Stomach (tissue), 9 donors: ENCODE results near the gene TXN2. TPM values are rescaled to one million over a fixed set of nuclear protein-coding genes. Genes with fewer than 3 reads are reported as not detected.
"Not testable (repeated sequence)": the region's sequence is repeated elsewhere in the genome, so short reads cannot be mapped to it uniquely, and the experiment has no call there.

Experiments used
- DNase-seq, 2 donors: peaks; one replicate each; pipeline versions ENCODE4 v3.0.0 to v3.0.0-alpha.2; 2013 to 2019
- H3K27ac ChIP-seq, 5 donors: fragments of 200-600 bp in 4 of 5; sonication (generic) in 4 of 5; one replicate each; pipeline ENCODE4 v1.5.1; 2013 to 2019; ENCODE audit warnings: mild to moderate bottlenecking in 1 of 5, moderate library complexity in 1 of 5
- H3K27me3 ChIP-seq, 3 donors: fragments of 200-600 bp; sonication (generic); one replicate each; pipeline ENCODE4 v1.5.1; 2017 to 2019; ENCODE audit warnings: mixed run types in 1 of 3
- H3K36me3 ChIP-seq, 4 donors: fragments of 200-600 bp; sonication (generic); 1 replicate in 3 of 4; 2 replicates in 1 of 4; pipeline ENCODE4 v1.5.1; 2016 to 2019
- H3K4me1 ChIP-seq, 4 donors: fragments of 200-600 bp; sonication (generic); one replicate each; pipeline ENCODE4 v1.5.1; 2016 to 2019
- H3K4me3 ChIP-seq, 4 donors: fragments of 200-600 bp; sonication (generic) in 3 of 4; one replicate each; pipeline ENCODE4 v1.5.1; 2016 to 2019; ENCODE audit warnings: mild to moderate bottlenecking in 1 of 4
- H3K9me3 ChIP-seq, 4 donors: fragments of 200-600 bp; sonication (generic); one replicate each; pipeline ENCODE4 v1.5.1; 2016 to 2019
- EP300 ChIP-seq: sonication (generic); formaldehyde crosslinking; IDR thresholded peaks from one replicate; pipeline ENCODE4 v1.6.1; 2017; ENCODE audit warnings: antibody characterized with exemption
- POLR2A ChIP-seq, 4 donors: fragments of 450-650 bp; IDR thresholded peaks; one replicate each; pipeline ENCODE4 v1.6.1; 2016; ENCODE audit warnings: antibody characterized with exemption in 4 of 4, control low read depth in 2 of 4, mild to moderate bottlenecking in 1 of 4, moderate library complexity in 1 of 4
- POLR2AphosphoS5 ChIP-seq, 3 donors: sonication (generic); formaldehyde crosslinking; IDR thresholded peaks; one replicate each; pipeline ENCODE4 v1.6.1; 2016; ENCODE audit warnings: antibody characterized with exemption in 3 of 3
- WGBS, 5 donors: extraction: QIAGEN DNeasy Blood & Tissue Kit in 3 of 5; methylation state at CpG; one replicate each; pipeline versions ENCODE4 v1.1.5 to v1.1.7; 2013 to 2018; 5-methylcytosine and 5-hydroxymethylcytosine counted together
- intact Hi-C: fragments of 100-400 bp; cut with DNase I; formaldehyde crosslinking; loops from one replicate; pipeline ENCODE4 v1.15.1; 2023; ENCODE audit warnings: low total_unique reads
- polyA plus RNA-seq, 3 donors: library from polyadenylated mRNA; stranded (reverse); fragments of 200-250 nt; gene quantifications; one replicate each; pipeline ENCODE4 v1.2.3, GENCODE V29; 2013
- total RNA-seq, 5 donors: library from RNA; depleted of rRNA; stranded (reverse); fragments of >200 nt; gene quantifications; one replicate each; pipeline versions ENCODE4 v1.1.0 to v1.2.3, GENCODE V29; 2014 to 2016
- TF ChIP-seq, protein P1 (sequence below), 7 experiments: fragments of 450-650 bp in 4 of 7; fragments of 200-600 bp in 3 of 7; sonication (generic) in 3 of 7; IDR thresholded peaks; one replicate each; pipeline ENCODE4 v1.5.1; 2016 to 2019; ENCODE audit warnings: antibody characterized with exemption in 7 of 7, control low read depth in 2 of 7, mild to moderate bottlenecking in 1 of 7
- donor health status: healthy with polysubstance abuse.
- donor health status: Bipolar disorder and iron deficiency.
- donor health status: healthy.

Gene TXN2
- total and polyA plus RNA-seq, 8 donors, result 7.0 to 279 (median 89.3) TPM

- DNase-seq, result no peak
- Histone ChIP-seq H3K27me3 (no peaks in the 10 kb centered on the region), H3K36me3 (no peaks in the 10 kb centered on the region), H3K4me3 (no peak overlapping the region), H3K27ac (no peak overlapping the region), H3K9me3 (no peaks in the 10 kb centered on the region), H3K4me1 (peaks cover 38 to 47% (median 40%) of the 10 kb centered on the region in 4 donors)
- 80 to 84% (median 82%) methylated on average over 9 of the region's 9 CpGs for WGBS, 5 donors
- intact Hi-C loops, result no loop called here
- TF ChIP-seq, protein P1, sequence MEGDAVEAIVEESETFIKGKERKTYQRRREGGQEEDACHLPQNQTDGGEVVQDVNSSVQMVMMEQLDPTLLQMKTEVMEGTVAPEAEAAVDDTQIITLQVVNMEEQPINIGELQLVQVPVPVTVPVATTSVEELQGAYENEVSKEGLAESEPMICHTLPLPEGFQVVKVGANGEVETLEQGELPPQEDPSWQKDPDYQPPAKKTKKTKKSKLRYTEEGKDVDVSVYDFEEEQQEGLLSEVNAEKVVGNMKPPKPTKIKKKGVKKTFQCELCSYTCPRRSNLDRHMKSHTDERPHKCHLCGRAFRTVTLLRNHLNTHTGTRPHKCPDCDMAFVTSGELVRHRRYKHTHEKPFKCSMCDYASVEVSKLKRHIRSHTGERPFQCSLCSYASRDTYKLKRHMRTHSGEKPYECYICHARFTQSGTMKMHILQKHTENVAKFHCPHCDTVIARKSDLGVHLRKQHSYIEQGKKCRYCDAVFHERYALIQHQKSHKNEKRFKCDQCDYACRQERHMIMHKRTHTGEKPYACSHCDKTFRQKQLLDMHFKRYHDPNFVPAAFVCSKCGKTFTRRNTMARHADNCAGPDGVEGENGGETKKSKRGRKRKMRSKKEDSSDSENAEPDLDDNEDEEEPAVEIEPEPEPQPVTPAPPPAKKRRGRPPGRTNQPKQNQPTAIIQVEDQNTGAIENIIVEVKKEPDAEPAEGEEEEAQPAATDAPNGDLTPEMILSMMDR (IDR thresholded peaks at IDR 0.05), result no peak
- TF ChIP-seq POLR2A (IDR thresholded peaks at IDR 0.05) (no peak), POLR2AphosphoS5 (IDR thresholded peaks at IDR 0.05) (no peak), EP300 (no peak)
These were observed 50.6 kb downstream of the TXN2 start for GRCh38 chr22:36430863-36431262.

DNA sequence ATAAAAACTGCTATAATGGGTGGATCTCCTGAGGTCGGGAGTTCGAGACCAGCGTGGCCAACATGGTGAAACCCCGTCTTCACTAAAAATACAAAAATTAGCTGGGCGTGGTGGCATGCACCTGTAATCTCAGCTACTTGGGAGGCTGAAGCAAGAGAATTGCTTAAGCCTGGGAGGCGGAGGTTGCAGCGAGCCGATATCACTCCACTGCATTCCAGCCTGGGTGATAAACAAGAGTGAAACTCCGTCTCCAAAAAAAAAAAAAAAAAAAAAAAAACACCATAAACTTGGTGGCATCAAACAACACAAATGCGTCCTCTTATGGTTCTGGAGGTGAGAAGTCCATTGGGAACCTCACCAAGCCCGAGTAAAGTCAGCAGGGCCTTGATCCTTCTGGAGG lies 53.5 kb downstream of the TXN2 start:
- H3K4me3 ChIP-seq, H3K9me3 ChIP-seq, H3K36me3 ChIP-seq, intact Hi-C loops, DNase-seq, H3K27me3 ChIP-seq, H3K27ac ChIP-seq: not testable (repeated sequence)
- 84 to 91% (median 86%) methylated on average over 11 of the region's 11 CpGs for WGBS, 5 donors
- H3K4me1 ChIP-seq, result peaks cover 13 to 37% (median 14%) of the 10 kb centered on the region in 4 donors

DNA sequence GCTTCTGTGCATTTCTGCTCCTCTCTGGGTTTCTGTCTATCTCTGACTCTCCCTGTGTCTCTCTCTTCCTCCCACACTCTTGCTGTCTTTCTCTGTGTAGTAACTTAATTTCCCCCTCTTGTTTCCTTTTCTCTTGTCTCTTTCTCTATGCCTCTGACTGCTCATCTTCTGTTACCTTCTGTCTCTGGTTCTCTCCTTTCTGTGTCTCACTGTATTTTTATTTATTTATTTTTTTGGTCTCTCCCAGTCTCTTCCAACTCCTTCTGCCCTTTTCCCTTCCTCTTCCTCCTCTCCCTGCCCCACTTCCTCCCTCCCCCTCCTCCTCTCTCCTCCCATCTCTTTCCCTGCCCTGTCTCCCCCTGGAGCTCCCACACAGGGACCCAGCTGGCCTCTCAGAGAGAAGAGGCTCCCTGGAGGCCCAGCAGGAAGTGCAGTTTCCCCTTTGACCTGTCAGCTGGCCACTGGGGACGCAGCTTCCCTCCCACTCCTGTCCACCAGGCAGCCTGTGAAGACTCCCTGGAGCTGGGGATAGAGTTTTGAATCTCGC lies 55.4 kb downstream of the TXN2 start:
- H3K27ac ChIP-seq, result peak overlapping the region in 3 of 5 donors; percentile 13 to 52 (median 33)

DNA sequence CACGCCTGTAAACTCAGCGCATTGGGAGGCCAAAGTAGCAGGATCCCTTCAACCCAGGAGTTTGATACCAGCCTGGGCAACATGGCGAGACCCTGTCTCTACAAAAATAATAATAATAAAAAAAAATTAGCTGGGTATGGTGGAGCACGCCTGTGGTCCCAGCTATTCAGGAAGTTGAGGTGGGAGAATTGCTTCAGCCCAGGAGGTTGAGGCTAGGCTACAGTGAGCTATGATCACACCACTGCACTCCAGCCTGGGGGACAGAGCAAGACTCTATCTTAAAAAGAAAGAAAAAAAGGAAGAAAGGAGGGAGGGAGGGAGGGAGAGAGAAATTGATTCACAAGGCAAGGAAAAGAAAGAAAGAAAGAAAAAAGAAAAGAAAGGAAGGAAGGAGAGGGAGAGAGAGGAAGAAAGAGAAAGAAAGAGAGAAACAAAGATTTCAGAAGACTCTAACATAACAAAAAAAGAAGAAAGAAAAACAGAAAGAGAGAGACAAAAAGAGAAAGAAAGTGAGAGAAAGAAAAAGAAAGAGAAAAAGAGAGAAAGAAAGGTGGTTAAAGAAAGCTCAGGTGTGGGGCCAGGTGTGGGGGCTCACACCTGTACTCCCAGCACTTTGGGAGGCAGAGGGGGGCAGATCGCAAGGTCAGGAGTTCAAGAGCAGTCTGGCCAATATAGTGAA lies 56.4 kb downstream of the TXN2 start:
- 88 to 95% (median 93%) methylated on average over 5 of the region's 5 CpGs for WGBS, 5 donors
- intact Hi-C loops, result no loop called here
- Histone ChIP-seq H3K4me1 (peaks cover 11 to 44% (median 13%) of the 10 kb centered on the region in 4 donors), H3K4me3 (no peak overlapping the region), H3K27ac (no peak overlapping the region), H3K27me3 (no peaks in the 10 kb centered on the region), H3K9me3 (no peaks in the 10 kb centered on the region), H3K36me3 (no peaks in the 10 kb centered on the region)
- TF ChIP-seq POLR2AphosphoS5 (IDR thresholded peaks at IDR 0.05) (no peak), POLR2A (IDR thresholded peaks at IDR 0.05) (no peak), EP300 (no peak)
- TF ChIP-seq, protein P1 (IDR thresholded peaks at IDR 0.05), result no peak
- DNase-seq, result no peak

More for the DNA sequence above, 55.4 kb downstream of the TXN2 start:
- TF ChIP-seq, protein P1 (IDR thresholded peaks at IDR 0.05), result peak in 1 of 7 experiments; percentile 5
- no peak for TF ChIP-seq POLR2A (IDR thresholded peaks at IDR 0.05)
- Histone ChIP-seq H3K4me1 (peaks cover 5 to 38% (median 5%) of the 10 kb centered on the region in 4 donors), H3K36me3 (no peaks in the 10 kb centered on the region), H3K9me3 (no peaks in the 10 kb centered on the region), H3K27me3 (no peaks in the 10 kb centered on the region), H3K4me3 (no peak overlapping the region)
- peak in 1 of 2 donors; percentile 80 for DNase-seq
- intact Hi-C loops, result no loop called here
- 58 to 74% (median 63%) methylated on average over 2 of the region's 2 CpGs for WGBS, 5 donors

DNA sequence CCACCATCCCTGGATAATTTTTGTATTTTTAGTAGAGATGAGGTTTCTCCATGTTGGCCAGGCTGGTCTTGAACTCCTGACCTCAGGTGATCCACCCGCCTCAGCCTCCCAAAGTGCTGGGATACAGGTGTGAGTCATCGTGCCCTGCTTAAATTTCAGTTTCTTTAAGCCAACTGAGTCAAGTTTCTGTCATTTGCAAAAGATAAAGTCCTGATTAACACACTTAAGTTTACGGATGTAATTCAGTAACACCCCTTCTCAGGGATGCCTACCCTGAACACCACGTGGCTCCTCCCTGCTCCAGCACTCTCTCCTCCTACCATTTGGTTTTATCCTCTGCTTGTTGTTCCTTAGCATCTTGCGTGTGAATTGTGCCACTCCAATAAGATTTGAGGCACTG lies 57.0 kb downstream of the TXN2 start:
- H3K27me3 ChIP-seq, DNase-seq, H3K36me3 ChIP-seq, H3K4me3 ChIP-seq, H3K27ac ChIP-seq, intact Hi-C loops, H3K9me3 ChIP-seq: not testable (repeated sequence)
- WGBS, 5 donors, result 64 to 85% (median 70%) methylated on average over 5 of the region's 5 CpGs
- H3K4me1 ChIP-seq, result peaks cover 17 to 50% (median 19%) of the 10 kb centered on the region in 4 donors
